ENCODE measurements around the gene ZCCHC2. TPM values are rescaled to one million over a fixed set of nuclear protein-coding genes. Genes with fewer than 3 reads are reported as not detected.

The ZCCHC2 gene
- total and polyA plus RNA-seq, 9 of the 15 experiments (the other 6 are each of a cell fraction or from before 2014, with no cell fraction given): 1.0 to 9.2 (median 6.0) TPM

GRCh38 chr18:62509779-62510178 lies 13.0 kb upstream of the ZCCHC2 start (continued):
- TF ChIP-seq PRDM10 (IDR thresholded peaks at IDR 0.05; ENCODE audit: partially characterized antibody) (no peak), BDP1 (IDR thresholded peaks at IDR 0.05; ENCODE audit: insufficient read depth, insufficient read length) (no peak), ZNF518B (CRISPR knock-in tag; IDR thresholded peaks at IDR 0.05) (no peak), TARDBP (IDR thresholded peaks at IDR 0.05) (no peak), ZFP1 (CRISPR knock-in tag; IDR thresholded peaks at IDR 0.05) (no peak), PHB2 (IDR thresholded peaks at IDR 0.05; ENCODE audit: low read depth) (no peak), NCOA2 (IDR thresholded peaks at IDR 0.05; ENCODE audit: partially characterized antibody in 2 of 2) (no peak), SUPT5H (IDR thresholded peaks at IDR 0.05) (no peak), LCOR (CRISPR knock-in tag; IDR thresholded peaks at IDR 0.05) (no peak)

Data from K562 (cell line).